HG03432 (cell line): Measurements from ENCODE around the gene ZSCAN21.

Experiments
- ATAC-seq: cut with Tn5 transposase; IDR thresholded peaks from one replicate; pipeline ENCODE4 v1.9.1; 2021; ENCODE audit warnings: mild to moderate bottlenecking, moderate library complexity; ENCODE audit not compliant: unreplicated experiment

The ZSCAN21 gene

DNA sequence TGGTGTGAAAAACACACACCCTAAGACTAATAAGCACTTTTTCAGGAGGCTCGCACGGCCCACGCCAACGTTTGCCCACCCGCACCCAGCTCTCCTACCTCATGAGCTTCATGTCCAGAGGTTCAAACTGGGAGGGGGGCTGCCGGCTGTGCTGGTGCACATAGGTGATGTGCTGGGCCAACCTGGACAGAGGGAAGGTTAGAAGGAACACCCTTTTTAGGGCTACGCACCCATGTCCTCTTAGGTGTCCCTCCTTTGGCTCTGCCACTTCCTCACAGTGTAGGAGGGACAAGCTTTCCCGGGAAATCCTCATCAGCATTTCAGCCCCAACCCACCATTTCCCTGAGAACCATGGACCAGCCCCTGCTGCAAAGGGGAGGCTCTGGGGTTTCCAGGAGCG lies 45.7 kb downstream of the ZSCAN21 start:
- no peak for ATAC-seq

DNA sequence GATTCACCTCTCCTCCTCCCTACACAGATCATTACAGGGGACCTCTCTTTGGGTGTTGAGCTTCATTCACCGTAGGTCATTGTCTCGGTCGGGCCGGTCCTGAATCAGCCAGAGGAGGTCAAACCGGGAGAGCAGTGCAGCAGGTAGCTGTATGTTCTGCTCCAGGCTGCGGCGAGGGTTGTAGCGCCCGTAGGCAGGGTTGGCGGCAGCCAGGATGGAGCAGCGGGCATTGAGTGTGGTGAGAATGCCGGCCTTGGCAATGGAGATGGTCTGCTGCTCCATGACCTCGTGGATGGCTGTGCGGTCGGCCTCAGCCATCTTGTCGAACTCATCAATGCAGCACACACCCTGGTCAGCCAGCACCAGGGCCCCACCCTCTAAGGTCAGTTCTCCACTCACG lies 46.1 kb downstream of the ZSCAN21 start:
- no peak for ATAC-seq

DNA sequence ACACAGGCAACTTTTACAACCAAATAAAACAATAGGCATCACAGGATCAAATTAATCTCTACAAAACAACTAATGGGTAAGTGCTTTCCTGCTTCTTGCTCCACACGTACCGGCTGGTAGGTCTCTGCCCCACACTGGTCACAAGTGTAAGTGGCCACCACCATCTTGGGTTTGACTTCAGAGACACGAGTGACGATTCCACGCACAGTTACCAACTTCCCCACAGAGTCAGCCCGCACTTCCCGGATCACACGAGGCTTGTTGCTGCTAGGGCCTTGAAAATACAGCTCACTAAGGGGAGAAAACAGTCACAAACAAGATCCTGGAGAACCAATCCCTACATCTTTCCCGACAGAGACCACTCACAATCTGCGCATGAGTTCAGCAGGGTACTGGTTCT lies 49.3 kb downstream of the ZSCAN21 start:
- no peak for ATAC-seq

DNA sequence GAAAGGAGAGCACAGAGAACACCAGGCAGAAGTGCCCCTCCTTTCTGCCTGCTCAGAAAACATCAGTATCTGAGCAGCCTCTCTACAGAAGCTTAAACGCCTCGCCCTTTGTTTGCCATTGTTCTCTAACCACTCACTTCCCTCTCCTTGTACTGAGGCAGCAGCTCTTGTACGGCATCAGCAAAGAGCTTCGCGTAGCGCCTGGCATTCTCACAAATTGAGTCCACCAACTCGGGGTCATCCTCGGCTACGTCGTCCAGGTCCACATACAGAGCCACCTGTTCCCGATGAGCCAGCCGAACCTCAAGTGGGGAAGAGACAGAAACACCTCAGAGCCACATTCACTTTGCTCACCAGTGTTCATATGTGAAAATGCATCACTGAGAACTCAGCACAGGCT lies 49.9 kb downstream of the ZSCAN21 start:
- no peak for ATAC-seq

- ATAC-seq = peak; percentile 74
Observed at GRCh38 chr7:100100420-100101015, 50.9 kb downstream of the ZSCAN21 start.

DNA sequence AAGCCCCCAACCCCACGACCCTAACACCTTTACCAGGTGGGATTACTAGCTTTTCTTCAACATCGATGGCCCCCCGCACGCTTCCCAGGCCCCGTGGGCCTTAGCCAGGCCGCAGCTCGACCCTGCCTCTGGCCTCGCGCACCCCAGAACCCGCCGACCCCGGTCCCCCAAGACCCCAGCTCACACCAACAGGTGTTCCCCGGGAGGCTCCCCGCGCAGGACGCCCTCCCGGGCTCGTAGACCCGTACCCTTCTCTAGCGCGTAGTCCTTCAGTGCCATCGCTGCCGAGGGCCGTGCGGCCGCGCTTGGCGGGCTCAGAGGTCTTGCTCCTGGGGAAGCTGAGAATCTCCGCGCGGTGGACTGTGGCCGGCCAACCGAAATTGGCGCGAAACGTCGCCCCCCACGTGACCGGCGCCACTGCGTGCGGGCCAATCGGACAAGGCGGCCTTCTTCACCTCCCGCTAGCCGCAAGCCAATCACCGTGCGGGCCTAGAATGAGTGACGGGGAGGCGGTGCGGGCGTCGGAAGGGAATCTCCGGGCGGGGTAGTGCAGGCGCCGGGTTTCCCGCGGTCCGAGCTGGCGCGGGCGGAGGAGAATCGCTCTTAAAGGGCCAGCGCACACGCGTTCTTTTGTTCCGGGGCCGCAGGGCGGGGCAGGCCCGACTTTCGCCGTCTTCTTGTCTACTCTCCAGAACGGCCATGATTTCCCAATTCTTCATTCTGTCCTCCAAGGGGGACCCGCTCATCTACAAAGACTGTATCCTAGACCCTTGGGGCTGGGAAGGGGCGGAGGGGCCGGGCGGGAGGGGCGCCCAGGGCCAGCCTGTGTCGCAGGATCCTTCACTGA lies 51.7 kb downstream of the ZSCAN21 start, which contains the start of the genes AP4M1 and MCM7:
AP4M1 (plus strand) TSS at position 628 of the 847 bp plus-strand sequence; CDS start at position 700, 72 bp downstream.
MCM7 (minus strand) TSS at position 382 of the 847 bp plus-strand sequence; CDS start at position 279, 103 bp downstream.
- ATAC-seq = peak; percentile 83

DNA sequence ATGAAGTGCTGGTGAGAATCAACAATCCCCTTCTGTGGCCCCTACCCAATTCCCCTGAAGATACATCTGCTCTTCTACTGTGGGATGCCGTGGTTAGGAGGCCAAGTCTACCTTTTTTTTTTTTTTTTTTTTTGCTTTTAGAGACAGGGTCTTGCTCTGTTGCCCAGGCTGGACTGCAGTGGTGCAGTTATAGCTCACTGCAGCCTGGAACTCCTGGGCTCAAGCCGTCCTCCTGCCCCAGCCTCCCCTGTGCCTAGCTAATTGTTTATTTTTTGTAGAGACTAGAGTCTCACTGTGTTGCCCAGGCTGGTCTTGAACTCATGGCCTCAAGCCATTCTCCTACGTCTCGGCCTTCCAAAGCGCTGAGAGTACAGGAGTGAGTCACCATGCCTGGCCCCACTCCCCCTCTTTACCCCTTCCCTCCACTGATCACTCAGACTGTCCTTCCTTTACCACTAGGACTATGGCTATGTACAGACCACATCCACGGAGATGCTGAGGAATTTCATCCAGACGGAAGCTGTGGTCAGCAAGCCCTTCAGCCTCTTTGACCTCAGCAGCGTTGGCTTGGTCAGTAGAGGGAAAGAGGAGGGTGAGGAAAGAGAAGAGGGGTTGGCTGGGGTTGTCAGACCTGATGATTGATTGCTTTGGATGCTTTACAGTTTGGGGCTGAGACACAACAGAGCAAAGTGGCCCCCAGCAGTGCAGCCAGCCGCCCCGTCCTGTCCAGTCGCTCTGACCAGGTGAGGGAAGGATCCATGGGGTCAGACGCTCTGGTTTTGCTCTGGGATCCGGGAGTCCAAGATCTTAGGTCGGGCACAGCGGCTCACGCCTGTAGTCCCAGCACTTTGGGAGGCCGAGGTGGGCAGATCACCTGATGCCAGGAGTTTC lies 53.6 kb downstream of the ZSCAN21 start:
- ATAC-seq = no peak

DNA sequence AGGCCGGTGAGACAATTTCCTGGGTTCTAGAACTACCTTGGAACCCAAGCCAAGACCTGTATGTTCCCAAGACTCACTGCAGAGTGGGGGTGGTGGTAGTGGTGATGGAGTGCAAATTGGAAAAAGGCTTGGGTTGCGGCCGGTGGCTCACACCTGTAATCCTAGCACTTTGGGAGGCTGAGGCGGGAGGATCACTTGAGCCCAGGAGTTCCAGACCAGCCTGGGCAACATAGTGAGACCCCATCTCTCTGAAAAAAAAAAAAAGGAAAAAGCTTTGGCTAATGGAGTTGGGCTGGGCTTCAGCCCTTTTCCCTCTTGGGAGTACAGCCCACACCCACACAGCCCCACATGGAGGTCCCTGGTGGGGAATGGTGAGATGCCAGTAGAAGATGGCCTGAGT lies 56.0 kb downstream of the ZSCAN21 start:
- no peak for ATAC-seq

GRCh38 chr7:100106633-100107032 lies 57.1 kb downstream of the ZSCAN21 start:
- no peak for ATAC-seq

GRCh38 chr7:100107125-100107737 lies 57.7 kb downstream of the ZSCAN21 start:
- no peak for ATAC-seq

- no peak for ATAC-seq
Observed at GRCh38 chr7:100107890-100108289, 58.3 kb downstream of the ZSCAN21 start.

DNA sequence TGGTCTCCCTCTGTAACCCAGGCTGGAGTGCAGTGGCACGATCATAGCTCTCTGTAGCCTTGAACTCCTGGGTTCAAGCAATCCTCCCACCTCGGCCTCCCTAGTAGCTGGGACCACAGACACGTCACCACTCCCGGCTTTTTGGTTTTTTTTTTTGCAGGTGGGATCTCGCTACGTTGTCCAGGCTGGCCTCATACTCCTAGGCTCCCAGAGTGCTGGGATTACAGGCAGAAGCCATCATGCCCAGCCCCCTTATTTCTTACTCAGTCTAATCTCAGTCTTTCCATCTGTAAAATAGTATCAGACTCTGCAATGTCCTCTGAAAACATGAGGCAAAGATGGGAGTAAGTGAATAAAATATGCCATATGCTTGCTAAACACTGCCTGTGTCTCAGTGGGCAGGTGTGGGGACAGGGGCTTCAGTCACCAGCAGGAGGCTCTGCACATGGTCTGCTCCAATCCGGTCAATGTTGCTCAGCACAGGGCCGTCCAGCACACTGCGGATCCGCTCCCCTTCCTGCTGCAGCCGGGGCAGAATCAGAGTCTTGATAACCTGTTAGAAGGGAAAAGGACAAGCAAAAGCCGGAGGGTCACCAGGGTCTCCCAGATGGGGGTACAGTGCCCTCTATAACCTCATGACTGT lies 60.1 kb downstream of the ZSCAN21 start:
- no peak for ATAC-seq

GRCh38 chr7:100111156-100111555 lies 61.6 kb downstream of the ZSCAN21 start:
- no peak for ATAC-seq

GRCh38 chr7:100111914-100112313 lies 62.3 kb downstream of the ZSCAN21 start:
- ATAC-seq = no peak
